OCI-LY1 (cell line): Measurements from ENCODE around the gene GNGT2.

Experiments
- CTCF ChIP-seq: fragments of 200-600 bp; sonication (generic), shearing (Covaris generic); IDR thresholded peaks from 2 replicates; pipeline ENCODE4 v1.5.1; 2017; ENCODE audit warnings: mild to moderate bottlenecking, antibody characterized with exemption, low read length, moderate library complexity, mixed read lengths
- EZH2 ChIP-seq: fragments of 200-600 bp; sonication (generic), shearing (Covaris generic); IDR thresholded peaks from 2 replicates; pipeline ENCODE4 v1.8.0; 2017; ENCODE audit warnings: borderline replicate concordance, mixed run types, mild to moderate bottlenecking, antibody characterized with exemption, low read length, moderate library complexity, mixed read lengths

- TF ChIP-seq EZH2, result no peak
- peak; percentile 95 for TF ChIP-seq CTCF
These were observed 30.1 kb downstream of the GNGT2 start for GRCh38 chr17:49180303-49180702.
